Measurements from ENCODE around the gene IGFBP2.

The IGFBP2 gene

DNA sequence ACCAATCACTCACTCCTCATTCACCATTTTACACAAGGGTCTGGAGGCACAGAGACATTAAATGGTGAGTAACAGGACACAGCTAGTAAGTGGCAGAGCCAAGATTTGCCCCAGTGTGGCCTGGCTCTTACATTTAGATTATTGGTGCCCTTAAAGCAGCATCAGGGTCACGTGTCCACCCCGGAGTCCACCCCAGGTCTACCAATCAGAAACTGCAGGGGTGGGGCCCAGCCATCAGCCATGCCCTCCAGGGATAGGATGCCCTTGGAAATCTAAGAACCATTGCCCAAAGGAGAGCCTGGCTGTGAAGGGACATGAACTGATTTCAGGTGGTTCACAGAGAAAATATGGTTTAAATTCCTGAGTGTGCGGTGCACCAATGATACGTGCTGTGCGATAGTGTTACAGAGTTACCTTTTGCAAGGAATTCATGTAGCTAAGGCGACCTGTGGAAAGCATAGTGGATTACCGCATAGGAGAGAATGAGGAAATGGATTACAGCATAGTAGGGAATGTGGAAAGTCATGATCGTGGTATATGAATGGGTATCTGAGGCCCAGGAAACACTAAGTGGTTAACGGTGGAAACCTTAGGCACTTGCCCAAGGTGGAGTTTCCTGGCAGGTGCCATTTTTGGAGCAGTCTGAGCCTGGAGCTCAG lies 44.3 kb downstream of the IGFBP2 start:
- Histone ChIP-seq H3K4me3 (no peak overlapping the region), H3K27ac (no peak overlapping the region)

DNA sequence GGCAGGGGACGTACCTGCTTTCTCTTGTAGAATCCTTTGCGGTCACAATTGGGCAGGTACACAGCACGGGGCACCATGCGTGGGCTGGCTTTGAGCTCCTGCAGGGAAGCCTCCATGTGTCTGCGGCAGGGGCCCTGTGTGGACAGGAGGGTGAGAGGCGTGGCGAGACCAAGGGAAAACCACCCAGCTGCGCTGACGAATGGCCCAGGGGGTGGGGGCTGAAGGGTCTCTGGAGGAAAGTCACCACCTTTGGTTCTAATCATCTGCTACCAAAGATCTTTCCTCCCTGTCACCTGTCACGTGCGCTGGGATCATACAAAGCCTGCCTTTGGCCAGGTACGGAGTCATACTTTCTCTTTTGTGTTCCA lies 44.9 kb downstream of the IGFBP2 start:
- no peak overlapping the region for H3K4me3 ChIP-seq
- H3K27ac ChIP-seq, result no peak overlapping the region

DNA sequence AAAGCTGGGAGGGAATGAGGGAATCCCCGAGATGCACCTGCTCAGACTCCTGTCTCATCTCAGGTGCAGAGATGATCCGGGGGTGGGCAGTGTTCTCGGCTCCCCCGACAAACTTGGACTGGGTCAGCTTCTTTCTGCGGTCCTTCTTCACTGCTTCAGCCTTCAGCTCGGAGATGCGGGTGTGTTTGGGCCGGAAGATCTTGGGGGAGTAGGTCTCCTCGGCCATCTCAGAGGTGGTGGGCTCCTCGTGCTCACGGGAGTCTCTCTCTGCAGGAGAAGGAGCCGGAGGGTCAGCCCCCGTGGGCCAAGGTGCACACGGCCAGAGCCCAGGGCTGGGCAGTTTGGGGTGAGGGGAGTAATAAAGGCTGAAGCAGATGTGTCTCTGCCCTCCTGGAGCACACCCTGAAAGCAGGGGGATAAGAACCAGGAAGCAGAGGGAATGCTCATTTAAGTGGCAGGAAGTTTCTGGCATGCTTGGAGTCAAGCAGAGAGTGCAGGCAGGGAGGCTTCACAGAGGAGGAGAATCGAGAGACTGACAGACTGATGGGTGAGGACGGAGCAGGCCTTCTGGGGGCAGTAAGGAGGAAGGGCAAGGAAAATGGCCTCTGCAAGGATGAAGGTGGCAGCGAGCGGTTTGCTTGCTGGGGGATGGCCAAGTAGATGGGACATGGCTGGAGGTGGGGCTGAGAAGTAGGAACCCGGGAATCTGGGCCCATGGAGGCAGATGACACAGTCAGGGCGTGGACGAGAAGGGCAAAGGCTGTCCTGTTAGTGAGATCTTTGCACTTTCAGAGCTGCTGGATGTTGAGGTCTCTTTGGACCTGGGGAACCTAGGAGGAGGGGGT lies 45.8 kb downstream of the IGFBP2 start:
- Histone ChIP-seq H3K4me3 (no peak overlapping the region), H3K27ac (peak overlapping the region in 2 of 21 experiments; percentile 13 to 35)

DNA sequence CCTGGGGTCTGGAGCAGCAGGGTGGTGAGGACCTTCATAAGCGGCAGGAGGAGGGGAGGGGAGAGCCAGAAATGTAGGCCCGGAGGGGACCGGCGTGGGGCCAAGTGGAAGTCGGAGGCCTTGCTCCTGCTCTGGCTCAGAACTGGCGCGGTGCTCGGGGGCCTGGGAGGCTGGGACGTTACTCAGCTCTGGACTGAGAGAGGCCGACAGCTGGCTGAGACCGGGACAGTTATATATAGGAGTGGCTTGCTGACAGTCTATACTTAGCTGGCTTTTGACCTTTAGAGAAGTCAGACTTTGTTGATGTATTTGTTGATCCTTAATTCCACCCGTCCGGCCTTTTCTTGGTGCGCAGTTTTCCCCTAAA lies 46.4 kb downstream of the IGFBP2 start:
- H3K27ac ChIP-seq, result peak overlapping the region in 4 of 21 experiments; percentile 3 to 35 (median 12)
- no peak overlapping the region for H3K4me3 ChIP-seq

DNA sequence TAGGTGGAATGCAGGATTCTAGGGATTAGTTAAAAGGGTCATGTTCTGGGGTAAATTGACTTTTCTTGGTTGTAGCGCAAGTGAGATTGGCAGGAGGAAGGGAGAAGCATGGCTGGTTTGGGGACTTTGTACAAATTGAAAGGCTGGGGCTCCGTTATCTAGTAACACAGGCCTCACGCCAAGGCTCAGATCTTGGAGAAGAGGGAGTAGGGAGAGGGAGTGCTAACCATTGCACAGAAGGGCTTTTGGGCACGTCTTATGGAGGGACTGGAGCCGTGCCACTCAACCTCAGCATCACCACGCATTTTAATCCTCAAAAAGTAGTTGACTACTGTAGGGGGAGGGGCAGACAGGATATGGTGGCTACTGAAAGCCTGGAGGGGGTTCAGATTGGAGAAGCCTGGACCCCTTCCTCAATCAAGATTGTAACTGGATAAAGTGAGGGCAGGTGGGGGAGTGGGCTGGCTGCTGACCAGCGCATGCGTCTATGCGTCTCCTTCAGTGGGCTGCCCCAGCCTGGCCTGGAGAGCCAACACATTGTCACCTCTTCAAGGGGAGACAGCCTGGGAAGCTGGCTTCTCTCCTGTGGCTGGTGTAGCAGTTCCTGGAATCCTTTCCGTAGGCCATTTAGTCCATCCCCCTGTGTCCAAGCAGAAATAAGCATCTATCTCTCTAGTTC lies 47.9 kb downstream of the IGFBP2 start:
- no peak overlapping the region for H3K4me3 ChIP-seq
- H3K27ac ChIP-seq, result peak overlapping the region in 4 of 21 experiments; percentile 6 to 27 (median 11)

DNA sequence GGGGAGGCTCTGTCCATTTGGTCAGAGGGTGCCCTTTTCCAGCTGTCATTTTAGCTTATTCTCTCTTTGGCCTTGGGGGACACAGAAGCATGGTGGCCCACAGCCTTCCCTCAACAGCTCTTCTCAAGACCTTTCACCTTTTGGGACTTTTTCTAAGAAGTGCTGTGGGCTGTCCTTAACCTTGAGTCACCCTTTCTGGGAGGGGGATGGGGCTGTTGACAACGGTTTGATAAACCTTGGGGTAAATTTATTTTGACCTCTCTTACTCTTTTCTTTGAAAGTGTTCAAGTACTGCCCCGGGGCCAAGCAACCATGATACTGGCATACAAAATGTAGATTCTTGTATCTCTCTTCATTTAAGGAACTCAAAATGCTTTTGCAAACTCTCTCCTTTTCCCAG lies 48.5 kb downstream of the IGFBP2 start:
- Histone ChIP-seq H3K27ac (peak overlapping the region in 5 of 21 experiments; percentile 6 to 27 (median 9)), H3K4me3 (no peak overlapping the region)

DNA sequence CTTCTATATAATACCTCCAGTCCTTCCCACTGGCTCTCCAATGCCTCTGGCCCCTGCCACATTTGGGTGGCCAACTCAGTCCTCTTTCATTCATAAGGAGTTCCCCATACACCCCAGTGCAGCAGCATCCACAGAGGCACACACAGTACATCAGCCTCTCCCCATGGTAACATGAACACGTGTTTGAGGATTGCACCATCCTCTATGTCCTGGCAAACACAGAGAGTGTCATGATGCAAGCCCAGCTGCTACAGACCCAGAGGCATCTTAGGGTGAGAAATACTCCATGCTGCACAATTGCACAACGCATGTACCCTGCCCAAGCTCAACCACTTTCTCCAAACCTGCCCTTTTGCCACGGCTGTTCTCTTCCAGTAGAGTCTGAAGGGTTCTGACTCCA lies 50.6 kb downstream of the IGFBP2 start:
- H3K27ac ChIP-seq, result peak overlapping the region in 7 of 21 experiments; percentile 14 to 56 (median 27)
- H3K4me3 ChIP-seq, result no peak overlapping the region

DNA sequence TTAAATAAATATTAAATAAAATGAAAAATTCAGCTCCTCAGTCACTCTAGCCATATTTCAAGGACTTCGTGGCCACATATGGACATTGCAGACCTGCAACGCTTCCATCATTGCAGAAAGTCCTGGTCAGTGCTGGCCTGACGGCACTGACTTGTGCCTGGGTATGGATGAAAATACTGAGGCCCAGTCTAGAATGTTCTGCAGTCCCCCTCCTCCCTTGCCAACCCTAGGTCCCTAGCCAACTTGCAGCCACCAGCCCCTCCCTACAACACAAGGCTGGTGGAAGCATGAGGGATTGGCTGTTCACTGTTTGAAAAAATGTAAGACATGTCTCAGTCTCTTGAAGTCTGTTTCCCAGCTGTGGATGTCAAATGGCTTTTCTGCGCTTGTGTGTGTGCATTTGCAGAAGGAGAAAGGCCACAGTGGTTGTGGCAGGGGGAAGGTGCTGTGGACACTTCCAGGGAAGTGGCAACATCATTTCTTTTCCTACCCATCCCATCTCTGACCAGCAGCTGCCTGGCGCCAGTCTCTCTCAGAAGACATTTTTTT lies 52.2 kb downstream of the IGFBP2 start:
- Histone ChIP-seq H3K4me3 (no peak overlapping the region), H3K27ac (no peak overlapping the region)

DNA sequence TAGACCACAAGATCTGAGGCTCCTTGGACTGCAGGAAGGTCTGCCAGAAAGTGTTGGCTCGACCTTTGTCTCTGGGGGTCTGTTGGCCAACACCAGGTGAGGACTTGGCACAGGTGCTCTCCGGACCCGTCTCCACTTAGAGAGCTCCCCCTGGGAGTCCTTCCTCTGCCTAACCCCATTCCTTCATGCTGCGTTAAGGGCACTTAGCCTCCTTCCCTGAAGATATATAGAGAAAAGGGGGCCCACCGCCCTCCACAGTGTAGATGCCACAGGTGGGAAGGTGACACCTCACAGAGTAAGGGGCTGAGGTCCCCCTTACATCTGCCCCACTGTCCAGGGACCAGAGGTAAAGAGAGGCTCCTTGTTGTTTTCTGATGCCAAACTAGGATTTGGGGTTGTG lies 53.9 kb downstream of the IGFBP2 start:
- Histone ChIP-seq H3K4me3 (no peak overlapping the region), H3K27ac (peak overlapping the region in 2 of 21 experiments; percentile 14 to 58)

DNA sequence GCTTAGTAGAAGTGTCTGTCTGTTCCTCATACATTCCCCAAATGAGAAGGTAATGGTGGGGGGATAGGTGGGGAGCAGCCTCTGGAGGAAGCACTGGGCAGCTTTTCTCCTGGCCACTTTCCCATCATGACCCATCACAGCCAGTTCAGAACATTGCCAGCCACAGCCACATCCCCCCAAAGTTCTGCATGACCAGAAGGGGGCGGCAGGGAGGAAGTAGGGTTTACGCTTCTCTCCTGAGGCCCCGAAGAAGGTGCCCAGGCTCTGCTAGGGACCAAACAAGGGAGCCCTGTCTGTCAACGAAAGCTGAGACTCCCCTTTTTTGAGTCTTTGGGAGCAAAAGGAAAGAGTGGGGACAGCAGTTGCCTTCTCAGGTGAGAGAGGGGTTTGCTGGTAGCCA lies 54.4 kb downstream of the IGFBP2 start:
- Histone ChIP-seq H3K27ac (peak overlapping the region in 1 of 21 experiments; percentile 58), H3K4me3 (no peak overlapping the region)

DNA sequence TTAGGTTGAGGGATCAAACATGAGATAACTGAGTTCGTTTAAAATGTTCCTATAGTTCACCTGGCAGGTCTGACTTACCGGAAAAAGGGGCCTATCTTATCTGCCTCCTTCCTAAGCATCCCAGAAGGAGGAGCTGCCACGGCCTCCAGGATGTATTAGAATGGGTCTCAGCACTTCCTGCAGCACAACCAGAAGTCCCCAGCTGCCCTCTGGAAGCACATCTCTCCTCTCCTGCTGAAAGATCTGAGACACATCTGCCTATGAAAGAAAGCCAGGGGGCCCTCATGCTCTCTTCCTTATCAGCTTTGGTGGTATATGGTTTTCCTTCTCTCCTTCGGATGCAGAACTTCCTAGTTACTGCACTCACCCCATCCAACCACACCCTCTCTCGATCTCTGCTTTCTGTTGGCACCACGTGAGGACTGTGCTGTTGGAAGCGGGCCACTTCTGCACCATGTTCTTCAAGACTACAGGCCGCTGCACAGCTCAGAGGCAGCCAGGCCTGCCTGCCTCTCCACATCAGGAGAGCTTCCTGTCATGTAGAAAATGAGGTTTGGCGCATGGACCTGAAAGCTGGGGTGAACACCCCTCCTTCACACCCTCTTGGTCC lies 55.6 kb downstream of the IGFBP2 start:
- H3K27ac ChIP-seq, result peak overlapping the region in 7 of 21 experiments; percentile 1 to 67 (median 34)
- no peak overlapping the region for H3K4me3 ChIP-seq

DNA sequence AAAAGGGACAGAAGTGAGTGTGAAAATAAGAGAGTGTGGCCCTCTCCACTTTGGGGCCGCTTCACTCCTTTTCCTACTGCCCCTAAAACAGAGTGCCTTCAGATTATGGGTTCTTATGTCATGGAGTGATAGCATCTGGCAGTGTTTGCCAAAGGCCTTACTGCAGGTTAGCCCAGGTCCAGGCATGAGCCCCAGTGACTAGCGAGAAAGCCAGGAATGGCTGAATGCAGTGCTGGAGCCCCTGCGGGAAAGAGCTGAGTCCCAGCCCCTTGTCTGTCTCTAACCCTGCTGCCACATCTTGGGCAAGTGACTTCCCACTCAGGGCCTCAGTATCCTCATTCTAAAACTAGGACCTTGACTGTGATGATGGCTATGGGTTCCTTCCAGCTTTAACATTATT lies 56.2 kb downstream of the IGFBP2 start:
- H3K27ac ChIP-seq, result peak overlapping the region in 9 of 21 experiments; percentile 1 to 81 (median 34)
- no peak overlapping the region for H3K4me3 ChIP-seq

DNA sequence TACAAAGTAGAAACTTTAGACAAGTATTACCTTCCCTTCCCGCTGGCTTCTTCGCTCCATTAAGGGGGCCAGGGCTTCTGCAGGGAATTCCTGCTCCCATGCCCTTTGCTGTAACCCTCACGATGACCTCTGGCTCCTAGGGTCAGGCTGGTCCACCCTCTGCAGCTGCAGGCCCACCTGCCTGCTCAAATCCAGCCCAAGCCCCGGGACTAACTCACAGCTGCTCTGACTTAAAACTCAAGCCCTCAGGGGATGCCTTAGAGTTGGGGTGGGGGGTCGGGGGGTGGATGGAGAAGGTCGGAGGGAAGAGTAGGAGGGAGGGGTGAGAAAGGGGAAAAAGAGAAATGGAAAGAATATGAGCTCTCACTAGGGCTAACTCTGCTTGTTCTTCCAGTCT lies 57.2 kb downstream of the IGFBP2 start:
- peak overlapping the region in 2 of 7 experiments; percentile 9 to 47 for H3K4me3 ChIP-seq
- H3K27ac ChIP-seq, result peak overlapping the region in 13 of 21 experiments; percentile 0 to 81 (median 45)

DNA sequence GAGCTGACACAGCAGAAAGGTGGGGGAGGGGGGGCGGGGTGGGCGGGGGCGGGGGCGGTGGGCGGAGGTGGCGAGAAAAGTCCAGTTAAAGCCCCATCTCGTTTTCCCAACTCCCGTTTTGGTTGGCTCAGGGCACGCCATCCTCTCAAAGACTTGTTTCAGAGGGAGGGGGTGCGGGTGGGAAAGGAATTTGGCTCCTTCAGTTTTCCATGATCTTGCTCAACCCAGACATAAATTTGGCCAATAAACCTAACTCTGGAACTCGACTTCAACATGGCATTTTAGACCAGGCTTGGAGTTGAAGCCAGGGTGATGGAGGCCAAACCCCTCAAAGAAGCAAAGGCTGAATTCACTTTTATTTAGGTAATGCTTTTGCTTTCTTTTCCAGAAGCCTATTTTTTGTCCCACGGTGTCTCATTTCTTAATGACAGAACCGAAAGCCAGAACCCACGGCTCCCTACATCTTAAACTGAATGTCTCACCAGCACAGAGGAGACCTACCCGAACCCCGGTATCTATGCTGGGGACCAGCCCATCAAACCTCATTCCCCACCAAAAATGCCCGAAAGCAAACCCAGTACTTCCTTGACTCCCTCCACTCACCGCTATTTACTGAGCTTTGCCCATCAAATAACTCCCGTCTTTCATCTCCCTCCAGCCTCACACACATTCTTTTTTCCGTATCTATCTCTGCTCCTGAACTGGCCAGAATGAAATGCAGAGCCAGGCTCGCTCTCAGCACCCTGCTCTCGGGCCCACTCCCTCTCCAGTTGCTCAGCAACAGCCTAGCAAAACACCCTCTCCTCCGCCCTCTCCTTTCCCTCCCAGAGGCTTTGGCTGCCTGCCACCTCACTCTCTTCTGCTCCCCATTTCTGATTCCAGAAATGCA lies 57.9 kb downstream of the IGFBP2 start:
- Histone ChIP-seq H3K4me3 (peak overlapping the region in 5 of 7 experiments; percentile 1 to 54 (median 28)), H3K27ac (peak overlapping the region in 19 of 21 experiments; percentile 22 to 82 (median 52))

DNA sequence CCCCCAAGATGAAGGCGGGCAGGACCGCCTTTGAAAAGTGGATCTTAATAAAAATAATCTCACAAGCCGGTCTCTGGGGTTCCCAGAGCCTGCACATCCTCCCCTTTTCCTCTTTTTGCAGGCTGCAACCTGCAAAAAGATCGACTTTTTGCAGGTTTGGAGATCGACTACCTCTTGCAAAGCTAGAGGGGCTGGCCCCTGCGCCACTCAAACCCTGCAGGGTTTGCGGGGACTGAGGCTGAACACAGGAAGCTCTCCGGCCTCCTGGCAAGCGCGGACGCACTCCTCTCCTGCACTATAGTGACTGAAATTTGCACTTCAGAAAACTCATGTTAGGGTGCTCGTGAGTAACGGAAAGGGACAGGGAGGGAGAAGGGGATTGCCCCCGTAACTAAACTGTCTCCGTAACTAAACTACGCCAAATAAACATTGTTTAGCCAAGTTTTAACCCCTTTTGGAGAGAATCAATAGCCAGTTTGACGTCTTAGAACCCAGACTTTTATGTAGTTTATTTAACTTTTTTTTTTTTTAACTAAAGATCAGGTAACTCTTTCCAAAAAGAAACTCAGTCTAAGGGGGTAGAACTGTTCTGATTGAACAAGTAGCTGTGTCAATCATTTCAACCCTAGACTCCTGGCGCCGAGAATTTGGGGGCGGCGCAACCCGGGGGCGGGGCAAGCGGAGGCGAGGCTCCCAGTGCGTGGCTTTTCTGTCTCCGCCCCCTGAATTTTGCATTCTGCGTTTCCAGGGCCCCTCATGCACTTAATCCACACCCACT lies 59.6 kb downstream of the IGFBP2 start:
- H3K4me3 ChIP-seq, result peak overlapping the region; percentile 25 to 54 (median 32)
- peak overlapping the region in 15 of 21 experiments; percentile 7 to 75 (median 66) for H3K27ac ChIP-seq

DNA sequence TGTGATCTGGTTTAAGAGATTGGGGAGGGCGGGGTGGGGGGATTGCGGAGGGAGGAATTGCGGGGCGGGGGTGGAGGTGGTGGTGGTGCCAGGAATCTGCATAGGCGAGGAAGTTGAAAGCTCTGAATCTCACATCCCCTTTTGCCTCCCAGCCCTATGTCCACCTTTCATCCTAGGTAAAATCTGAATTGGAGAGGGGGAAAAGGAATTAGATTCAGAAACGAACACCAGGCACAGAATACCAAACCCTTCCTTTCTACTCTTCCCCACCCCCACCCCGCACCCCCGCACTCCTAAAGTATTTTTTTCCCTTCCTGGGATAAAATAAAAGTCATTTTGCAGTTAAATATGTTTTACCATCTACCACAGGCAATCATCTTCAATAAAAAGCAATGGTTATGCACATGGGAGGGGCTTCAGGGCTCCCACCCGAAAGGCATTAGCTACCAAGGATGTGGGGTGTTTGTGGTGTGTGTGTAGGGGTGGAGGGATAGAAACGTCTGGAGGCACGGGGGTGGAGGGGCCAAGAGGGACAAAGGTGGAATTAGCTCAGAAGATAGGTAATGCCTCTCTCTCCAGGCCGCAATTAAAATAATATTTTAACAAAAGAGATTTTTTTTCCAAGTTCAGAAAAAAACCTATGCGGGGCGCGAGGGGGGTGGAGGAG lies 60.3 kb downstream of the IGFBP2 start:
- Histone ChIP-seq H3K27ac (peak overlapping the region in 18 of 21 experiments; percentile 6 to 85 (median 56)), H3K4me3 (peak overlapping the region; percentile 25 to 54 (median 33))

DNA sequence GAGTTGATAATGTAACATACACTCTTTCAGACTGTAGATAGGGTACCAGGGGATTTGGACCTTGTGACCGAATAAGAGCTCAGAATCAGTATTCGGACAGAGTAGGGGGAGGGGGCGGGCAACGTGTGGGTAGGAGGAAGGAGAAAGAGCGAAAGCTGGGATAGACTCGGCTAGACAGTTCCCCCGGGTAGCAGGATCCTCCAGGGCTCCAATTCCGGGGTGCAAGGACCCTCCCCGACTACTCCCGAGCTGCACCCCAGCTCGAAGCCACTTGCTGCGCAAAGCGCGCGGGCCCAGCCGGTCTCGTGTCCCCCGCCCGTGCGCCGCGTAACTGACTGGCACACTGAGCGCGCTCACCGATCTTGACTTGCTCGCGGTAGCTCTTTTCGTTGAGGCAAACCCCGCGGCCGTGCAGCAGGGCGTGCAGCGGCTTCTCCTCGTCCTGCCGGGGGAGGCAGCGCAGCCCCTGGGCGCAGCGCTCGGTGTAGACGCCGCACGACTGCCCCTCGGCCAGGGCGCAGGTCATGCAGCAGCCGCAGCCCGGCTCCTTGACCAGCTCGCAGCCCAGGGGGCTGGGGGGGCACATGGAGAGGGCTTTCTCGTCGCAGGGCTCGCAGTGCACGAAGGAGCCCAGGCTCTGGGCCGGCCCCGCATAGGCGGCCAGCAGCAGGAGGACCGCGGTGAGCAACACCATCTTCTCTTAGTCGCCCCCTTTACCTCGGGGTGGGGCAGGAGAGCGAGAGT lies 61.0 kb downstream of the IGFBP2 start:
- Histone ChIP-seq H3K27ac (peak overlapping the region in 19 of 21 experiments; percentile 9 to 85 (median 50)), H3K4me3 (peak overlapping the region; percentile 25 to 54 (median 33))

Data from skin epidermis (tissue), 12 donors.